Effector memory CD8-positive, alpha-beta T cell (primary cell): ENCODE data around the gene SEC14L6.
"Not testable (repeated sequence)": the region's sequence is repeated elsewhere in the genome, so short reads cannot be mapped to it uniquely, and the experiment has no call there.

ENCODE experiments used
- ATAC-seq: fragments of 150-1000 bp; cut with Tn5 transposase; replicated peaks from 2 replicates; pipeline ENCODE4 v1.10.0; 2021; ENCODE audit warnings: mild to moderate bottlenecking, moderate library complexity
- DNase-seq, 3 experiments: peaks; one replicate each; pipeline ENCODE4 v3.0.0; 2021
- H3K27ac Mint-ChIP-seq, 2 donors: one replicate each; pipeline ENCODE4 v1.8.0; 2022; ENCODE audit warnings: mild to moderate bottlenecking in 2 of 2, mixed read lengths in 2 of 2, moderate library complexity in 2 of 2
- H3K27me3 Mint-ChIP-seq, 2 donors: one replicate each; pipeline ENCODE4 v1.8.0; 2022; ENCODE audit warnings: mixed read lengths in 2 of 2
- H3K36me3 Mint-ChIP-seq: one replicate; pipeline ENCODE4 v1.8.0; 2022; ENCODE audit warnings: mild to moderate bottlenecking, moderate library complexity, mixed read lengths; ENCODE audit not compliant: insufficient read depth
- H3K4me1 Mint-ChIP-seq, 2 donors: one replicate each; pipeline ENCODE4 v1.8.0; 2022; ENCODE audit warnings: low read depth in 2 of 2, mixed read lengths in 2 of 2
- H3K4me3 Mint-ChIP-seq, 2 donors: one replicate each; pipeline ENCODE4 v1.8.0; 2022; ENCODE audit warnings: mild to moderate bottlenecking in 2 of 2, mixed read lengths in 2 of 2, moderate library complexity in 2 of 2
- H3K9me3 Mint-ChIP-seq, 2 donors: one replicate each; pipeline ENCODE4 v1.8.0; 2022; ENCODE audit warnings: mixed read lengths in 2 of 2

SEC14L6 gene

GRCh38 chr22:30574095-30574981 is 27.8 kb upstream of the SEC14L6 start, which contains the start of gene GAL3ST1:
GAL3ST1 (minus strand) TSS chr22:30574665; CDS start chr22:30557392, 17,273 bp downstream.
- DNase-seq (no peak), ATAC-seq (no peak)
- Mint-ChIP-seq H3K4me1 (peaks cover 0 to 4% of the 10 kb centered on the region in 2 donors), H3K4me3 (no peak within 1 kb of the TSS), H3K27ac (peak within 1 kb of the TSS in 1 of 2 donors; percentile 17), H3K27me3 (peaks cover 1 to 6% of the 10 kb centered on the region in 2 donors), H3K9me3 (no peaks in the 10 kb centered on the region), H3K36me3 (peaks cover 30% of the 10 kb centered on the region)

GRCh38 chr22:30573594-30574094 is 27.1 kb upstream of the SEC14L6 start:
- ATAC-seq: no peak
- Mint-ChIP-seq H3K4me1 (peaks cover 0 to 4% of the 10 kb centered on the region in 2 donors), H3K27ac (peak overlapping the region in 1 of 2 donors; percentile 17), H3K36me3 (peaks cover 23% of the 10 kb centered on the region), H3K4me3 (no peak overlapping the region), H3K9me3 (no peaks in the 10 kb centered on the region), H3K27me3 (peaks cover 6 to 13% of the 10 kb centered on the region in 2 donors)
- DNase-seq: no peak

GRCh38 chr22:30572840-30573593 is 26.5 kb upstream of the SEC14L6 start:
- H3K27ac Mint-ChIP-seq: peak overlapping the region in 1 of 2 donors; percentile 17
- no peak for DNase-seq
- peaks cover 12 to 19% of the 10 kb centered on the region in 2 donors for H3K27me3 Mint-ChIP-seq
- ATAC-seq: no peak
- peaks cover 0 to 4% of the 10 kb centered on the region in 2 donors for H3K4me1 Mint-ChIP-seq
- H3K36me3 Mint-ChIP-seq: peaks cover 20% of the 10 kb centered on the region
- no peak overlapping the region for H3K4me3 Mint-ChIP-seq
- H3K9me3 Mint-ChIP-seq: peaks cover 0 to 1% of the 10 kb centered on the region in 2 donors

GRCh38 chr22:30572210-30572609 is 25.7 kb upstream of the SEC14L6 start:
- Mint-ChIP-seq H3K4me3 (no peak overlapping the region), H3K9me3 (peaks cover 0 to 1% of the 10 kb centered on the region in 2 donors), H3K36me3 (peaks cover 12% of the 10 kb centered on the region), H3K27me3 (peaks cover 19 to 27% of the 10 kb centered on the region in 2 donors), H3K4me1 (peaks cover 0 to 4% of the 10 kb centered on the region in 2 donors), H3K27ac (no peak overlapping the region)
- DNase-seq (no peak), ATAC-seq (no peak)

GRCh38 chr22:30569674-30570202 is 23.2 kb upstream of the SEC14L6 start:
- ATAC-seq: no peak

GRCh38 chr22:30568137-30568805 is 21.7 kb upstream of the SEC14L6 start:
- DNase-seq: no peak
- peaks cover 0 to 1% of the 10 kb centered on the region in 2 donors for H3K9me3 Mint-ChIP-seq
- H3K27ac Mint-ChIP-seq: no peak overlapping the region
- no peaks in the 10 kb centered on the region for H3K4me1 Mint-ChIP-seq
- H3K27me3 Mint-ChIP-seq: peaks cover 21 to 37% of the 10 kb centered on the region in 2 donors
- H3K4me3 Mint-ChIP-seq: no peak overlapping the region
- ATAC-seq: no peak
- H3K36me3 Mint-ChIP-seq: no peaks in the 10 kb centered on the region

More at GRCh38 chr22:30569674-30570202, 23.2 kb upstream of the SEC14L6 start:
- Mint-ChIP-seq H3K27ac (no peak overlapping the region), H3K4me1 (peaks cover 0 to 3% of the 10 kb centered on the region in 2 donors), H3K27me3 (peaks cover 21 to 37% of the 10 kb centered on the region in 2 donors), H3K36me3 (no peaks in the 10 kb centered on the region), H3K9me3 (peaks cover 0 to 1% of the 10 kb centered on the region in 2 donors), H3K4me3 (no peak overlapping the region)
- no peak for DNase-seq

- not testable (repeated sequence) for H3K4me3 Mint-ChIP-seq, H3K9me3 Mint-ChIP-seq, DNase-seq, H3K36me3 Mint-ChIP-seq, ATAC-seq, H3K27ac Mint-ChIP-seq, H3K4me1 Mint-ChIP-seq
- H3K27me3 Mint-ChIP-seq: peaks cover 21 to 37% of the 10 kb centered on the region in 2 donors
Observed at GRCh38 chr22:30567277-30567676, 20.7 kb upstream of the SEC14L6 start.

GRCh38 chr22:30566125-30566524 is 19.6 kb upstream of the SEC14L6 start:
- Mint-ChIP-seq H3K4me3 (no peak overlapping the region), H3K27ac (no peak overlapping the region), H3K36me3 (no peaks in the 10 kb centered on the region), H3K27me3 (peaks cover 21 to 45% of the 10 kb centered on the region in 2 donors), H3K9me3 (peaks cover 0 to 1% of the 10 kb centered on the region in 2 donors), H3K4me1 (no peaks in the 10 kb centered on the region)
- no peak for DNase-seq
- no peak for ATAC-seq

GRCh38 chr22:30565341-30565740 is 18.8 kb upstream of the SEC14L6 start:
- H3K4me3 Mint-ChIP-seq: no peak overlapping the region
- ATAC-seq: no peak

GRCh38 chr22:30564761-30565119 is 18.2 kb upstream of the SEC14L6 start:
- no peak overlapping the region for H3K4me3 Mint-ChIP-seq
- peaks cover 21 to 48% of the 10 kb centered on the region in 2 donors for H3K27me3 Mint-ChIP-seq
- ATAC-seq (no peak), DNase-seq (no peak)
- H3K27ac Mint-ChIP-seq: no peak overlapping the region
- no peaks in the 10 kb centered on the region for H3K36me3 Mint-ChIP-seq
- peaks cover 0 to 1% of the 10 kb centered on the region in 2 donors for H3K9me3 Mint-ChIP-seq
- no peaks in the 10 kb centered on the region for H3K4me1 Mint-ChIP-seq

More at GRCh38 chr22:30565341-30565740, 18.8 kb upstream of the SEC14L6 start:
- peaks cover 0 to 1% of the 10 kb centered on the region in 2 donors for H3K9me3 Mint-ChIP-seq
- H3K4me1 Mint-ChIP-seq: no peaks in the 10 kb centered on the region
- no peak overlapping the region for H3K27ac Mint-ChIP-seq
- peaks cover 21 to 49% of the 10 kb centered on the region in 2 donors for H3K27me3 Mint-ChIP-seq
- DNase-seq: no peak
- H3K36me3 Mint-ChIP-seq: no peaks in the 10 kb centered on the region

GRCh38 chr22:30564045-30564760 is 17.7 kb upstream of the SEC14L6 start:
- Mint-ChIP-seq H3K27ac (no peak overlapping the region), H3K4me3 (no peak overlapping the region), H3K4me1 (no peaks in the 10 kb centered on the region), H3K36me3 (no peaks in the 10 kb centered on the region), H3K9me3 (peaks cover 0 to 1% of the 10 kb centered on the region in 2 donors), H3K27me3 (peaks cover 18 to 42% of the 10 kb centered on the region in 2 donors)
- ATAC-seq (no peak), DNase-seq (no peak)

- no peaks in the 10 kb centered on the region for H3K36me3 Mint-ChIP-seq
Observed at GRCh38 chr22:30562366-30562765, 15.8 kb upstream of the SEC14L6 start.

More at GRCh38 chr22:30562366-30562765, 15.8 kb upstream of the SEC14L6 start:
- ATAC-seq (no peak), DNase-seq (no peak)
- Mint-ChIP-seq H3K9me3 (no peaks in the 10 kb centered on the region), H3K4me1 (no peaks in the 10 kb centered on the region), H3K27ac (no peak overlapping the region), H3K27me3 (peaks cover 3 to 24% of the 10 kb centered on the region in 2 donors), H3K4me3 (no peak overlapping the region)
